WTC11 (cell line): ENCODE measurements around the gene CLCNKB. TPM values are rescaled to one million over a fixed set of nuclear protein-coding genes. Genes with fewer than 3 reads are reported as not detected.

Experiments
- ATF3 ChIP-seq: sonication (generic); formaldehyde crosslinking; conservative IDR thresholded peaks from 2 replicates; pipeline ENCODE4 v1.8.1; 2022; ENCODE audit warnings: mild to moderate bottlenecking, missing genetic modification reagents
- FOXP1 ChIP-seq: sonication (generic); formaldehyde crosslinking; IDR thresholded peaks from 2 replicates; pipeline ENCODE4 v1.8.0; 2022; ENCODE audit warnings: missing genetic modification reagents, mild to moderate bottlenecking, moderate library complexity, borderline replicate concordance
- IRF2 ChIP-seq: sonication (generic); formaldehyde crosslinking; IDR thresholded peaks from 2 replicates; pipeline ENCODE4 v1.8.0; 2022; ENCODE audit warnings: low read depth, missing genetic modification reagents, borderline replicate concordance
- MXD4 ChIP-seq: fragments of 250-450 bp; sonication (Bioruptor Pico); IDR thresholded peaks from 2 replicates; pipeline ENCODE4 v1.8.0; 2021; ENCODE audit warnings: mild to moderate bottlenecking, moderate library complexity, borderline replicate concordance
- PREB ChIP-seq: sonication (generic); formaldehyde crosslinking; IDR thresholded peaks from 2 replicates; pipeline ENCODE4 v1.8.1; 2022; ENCODE audit warnings: mild to moderate bottlenecking, missing genetic modification reagents, moderate library complexity, borderline replicate concordance
- TCF7 ChIP-seq: sonication (generic); formaldehyde crosslinking; IDR thresholded peaks from 2 replicates; pipeline ENCODE4 v1.8.0; 2022; ENCODE audit warnings: mild to moderate bottlenecking, low read depth, missing genetic modification reagents, moderate library complexity
- ZNF232 ChIP-seq: sonication (generic); formaldehyde crosslinking; IDR thresholded peaks from 2 replicates; pipeline ENCODE4 v1.8.0; 2022; ENCODE audit warnings: mild to moderate bottlenecking, missing genetic modification reagents
- ZNF671 ChIP-seq: fragments of 250-450 bp; sonication (Bioruptor Pico); IDR thresholded peaks from 2 replicates; pipeline ENCODE4 v1.8.0; 2021; ENCODE audit warnings: mild to moderate bottlenecking
- total RNA-seq: library from RNA; stranded (reverse); gene quantifications from 3 replicates; pipeline ENCODE4 v1.2.3, GENCODE V29; 2021
- TF ChIP-seq, protein P1 (sequence below): sonication (generic); formaldehyde crosslinking; IDR thresholded peaks from 2 replicates; pipeline ENCODE4 v1.8.1; 2023; ENCODE audit warnings: mild to moderate bottlenecking, missing genetic modification reagents
- TF ChIP-seq, protein P2 (sequence below): sonication (generic); formaldehyde crosslinking; IDR thresholded peaks from 2 replicates; pipeline ENCODE4 v1.8.1; 2022; ENCODE audit warnings: mild to moderate bottlenecking, moderate library complexity, missing genetic modification reagents
- TF ChIP-seq, protein P3 (sequence below): sonication (generic); formaldehyde crosslinking; conservative IDR thresholded peaks from 2 replicates; pipeline ENCODE4 v1.8.1; 2023; ENCODE audit warnings: mild to moderate bottlenecking, low read depth, missing genetic modification reagents, moderate library complexity

CLCNKB gene
- total RNA-seq, 1 experiment from 2014 or later = 1.8 TPM

DNA sequence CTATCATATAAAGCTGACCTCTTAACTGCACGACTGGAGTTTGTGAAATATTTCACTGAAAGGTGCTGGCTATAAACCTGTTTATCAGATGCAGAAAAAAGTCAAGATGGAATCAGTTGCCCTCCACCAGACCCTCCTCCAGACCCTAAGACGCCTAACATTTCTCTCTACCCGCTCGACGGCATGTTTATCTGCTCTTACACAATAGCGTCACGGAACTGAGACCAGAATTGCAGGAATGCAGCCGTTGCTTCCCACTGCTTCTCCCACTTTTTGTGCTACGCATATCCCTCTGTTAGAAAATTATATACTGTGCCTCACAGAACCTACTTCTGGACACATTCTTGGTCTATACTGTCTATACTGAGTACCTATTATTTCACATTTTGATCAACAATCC lies 58.0 kb downstream of the CLCNKB start (continued):
- TF ChIP-seq PREB (CRISPR knock-in tag) (no peak), FOXP1 (no peak), TCF7 (CRISPR knock-in tag) (no peak), ATF3 (CRISPR knock-in tag) (no peak), ZNF671 (no peak), MXD4 (CRISPR knock-in tag) (no peak), IRF2 (CRISPR knock-in tag) (no peak), ZNF232 (CRISPR knock-in tag) (no peak)
- TF ChIP-seq, protein P1, sequence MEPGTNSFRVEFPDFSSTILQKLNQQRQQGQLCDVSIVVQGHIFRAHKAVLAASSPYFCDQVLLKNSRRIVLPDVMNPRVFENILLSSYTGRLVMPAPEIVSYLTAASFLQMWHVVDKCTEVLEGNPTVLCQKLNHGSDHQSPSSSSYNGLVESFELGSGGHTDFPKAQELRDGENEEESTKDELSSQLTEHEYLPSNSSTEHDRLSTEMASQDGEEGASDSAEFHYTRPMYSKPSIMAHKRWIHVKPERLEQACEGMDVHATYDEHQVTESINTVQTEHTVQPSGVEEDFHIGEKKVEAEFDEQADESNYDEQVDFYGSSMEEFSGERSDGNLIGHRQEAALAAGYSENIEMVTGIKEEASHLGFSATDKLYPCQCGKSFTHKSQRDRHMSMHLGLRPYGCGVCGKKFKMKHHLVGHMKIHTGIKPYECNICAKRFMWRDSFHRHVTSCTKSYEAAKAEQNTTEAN (CRISPR knock-in tag) = no peak
- TF ChIP-seq, protein P2, sequence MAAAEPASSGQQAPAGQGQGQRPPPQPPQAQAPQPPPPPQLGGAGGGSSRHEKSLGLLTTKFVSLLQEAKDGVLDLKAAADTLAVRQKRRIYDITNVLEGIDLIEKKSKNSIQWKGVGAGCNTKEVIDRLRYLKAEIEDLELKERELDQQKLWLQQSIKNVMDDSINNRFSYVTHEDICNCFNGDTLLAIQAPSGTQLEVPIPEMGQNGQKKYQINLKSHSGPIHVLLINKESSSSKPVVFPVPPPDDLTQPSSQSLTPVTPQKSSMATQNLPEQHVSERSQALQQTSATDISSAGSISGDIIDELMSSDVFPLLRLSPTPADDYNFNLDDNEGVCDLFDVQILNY (CRISPR knock-in tag) = no peak
- TF ChIP-seq, protein P3, sequence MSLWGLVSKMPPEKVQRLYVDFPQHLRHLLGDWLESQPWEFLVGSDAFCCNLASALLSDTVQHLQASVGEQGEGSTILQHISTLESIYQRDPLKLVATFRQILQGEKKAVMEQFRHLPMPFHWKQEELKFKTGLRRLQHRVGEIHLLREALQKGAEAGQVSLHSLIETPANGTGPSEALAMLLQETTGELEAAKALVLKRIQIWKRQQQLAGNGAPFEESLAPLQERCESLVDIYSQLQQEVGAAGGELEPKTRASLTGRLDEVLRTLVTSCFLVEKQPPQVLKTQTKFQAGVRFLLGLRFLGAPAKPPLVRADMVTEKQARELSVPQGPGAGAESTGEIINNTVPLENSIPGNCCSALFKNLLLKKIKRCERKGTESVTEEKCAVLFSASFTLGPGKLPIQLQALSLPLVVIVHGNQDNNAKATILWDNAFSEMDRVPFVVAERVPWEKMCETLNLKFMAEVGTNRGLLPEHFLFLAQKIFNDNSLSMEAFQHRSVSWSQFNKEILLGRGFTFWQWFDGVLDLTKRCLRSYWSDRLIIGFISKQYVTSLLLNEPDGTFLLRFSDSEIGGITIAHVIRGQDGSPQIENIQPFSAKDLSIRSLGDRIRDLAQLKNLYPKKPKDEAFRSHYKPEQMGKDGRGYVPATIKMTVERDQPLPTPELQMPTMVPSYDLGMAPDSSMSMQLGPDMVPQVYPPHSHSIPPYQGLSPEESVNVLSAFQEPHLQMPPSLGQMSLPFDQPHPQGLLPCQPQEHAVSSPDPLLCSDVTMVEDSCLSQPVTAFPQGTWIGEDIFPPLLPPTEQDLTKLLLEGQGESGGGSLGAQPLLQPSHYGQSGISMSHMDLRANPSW (CRISPR knock-in tag) = no peak

Other genes starting within 250 kb of the CLCNKB start
- gene UQCRHL, start 236.1 kb upstream of the CLCNKB start, total RNA-seq = 2.6 to 3.8 TPM (median 2.7 TPM) in 3 replicates
- gene SPEN, start 196.1 kb upstream of the CLCNKB start, total RNA-seq = 48.5 to 50.2 TPM (median 48.8 TPM) in 3 replicates
- 27.6 to 32.0 TPM (median 27.9 TPM) in 3 replicates for gene ZBTB17, start 67.7 kb upstream of the CLCNKB start, total RNA-seq
- 0.11 TPM in 1 of 3 replicates, not detected in the others for gene SRARP, start 39.5 kb upstream of the CLCNKB start, total RNA-seq
- 0.11 to 0.23 TPM (median 0.21 TPM) in 3 replicates for gene HSPB7, start 25.7 kb upstream of the CLCNKB start, total RNA-seq
- gene CLCNKA, start 21.7 kb upstream of the CLCNKB start, total RNA-seq = 1.5 to 2.7 TPM (median 2.7 TPM) in 3 replicates
- gene FAM131C, start 29.9 kb downstream of the CLCNKB start, total RNA-seq = 1.4 to 2.0 TPM (median 1.8 TPM) in 3 replicates
- gene EPHA2, start 112.3 kb downstream of the CLCNKB start, total RNA-seq = 31.4 to 44.4 TPM (median 31.7 TPM) in 3 replicates
- gene ARHGEF19, start 168.9 kb downstream of the CLCNKB start, total RNA-seq = 51.1 to 53.1 TPM (median 52.9 TPM) in 3 replicates
- gene CPLANE2, start 193.4 kb downstream of the CLCNKB start, total RNA-seq = 3.9 to 5.0 TPM (median 4.9 TPM) in 3 replicates